HG03045 (cell line): ENCODE results near the gene PAH.

Experiments used
- ATAC-seq: cut with Tn5 transposase; IDR thresholded peaks from one replicate; pipeline ENCODE4 v1.9.1; 2021; ENCODE audit warnings: mild to moderate bottlenecking, moderate library complexity; ENCODE audit not compliant: unreplicated experiment

PAH gene

GRCh38 chr12:102902093-102902492 lies 15.0 kb downstream of the PAH start:
- ATAC-seq: no peak

GRCh38 chr12:102900389-102900788 lies 16.7 kb downstream of the PAH start:
- no peak for ATAC-seq

GRCh38 chr12:102896067-102896466 lies 21.0 kb downstream of the PAH start:
- no peak for ATAC-seq

GRCh38 chr12:102891756-102892155 lies 25.3 kb downstream of the PAH start:
- no peak for ATAC-seq

GRCh38 chr12:102888511-102888910 lies 28.5 kb downstream of the PAH start:
- ATAC-seq: no peak

- ATAC-seq: no peak
Observed at GRCh38 chr12:102885043-102885932, 31.8 kb downstream of the PAH start.

GRCh38 chr12:102883204-102883799 lies 33.7 kb downstream of the PAH start:
- no peak for ATAC-seq

- no peak for ATAC-seq
Observed at GRCh38 chr12:102880783-102881182, 36.3 kb downstream of the PAH start.

GRCh38 chr12:102879144-102879763 lies 37.8 kb downstream of the PAH start:
- ATAC-seq: no peak

- no peak for ATAC-seq
Observed at GRCh38 chr12:102876883-102877282, 40.2 kb downstream of the PAH start.

- no peak for ATAC-seq
Observed at GRCh38 chr12:102874819-102875218, 42.2 kb downstream of the PAH start.

- no peak for ATAC-seq
Observed at GRCh38 chr12:102873077-102873476, 44.0 kb downstream of the PAH start.

- ATAC-seq: no peak
Observed at GRCh38 chr12:102871014-102871413, 46.0 kb downstream of the PAH start.

- no peak for ATAC-seq
Observed at GRCh38 chr12:102869571-102869970, 47.5 kb downstream of the PAH start.

- no peak for ATAC-seq
Observed at GRCh38 chr12:102865821-102866615, 51.0 kb downstream of the PAH start.

- ATAC-seq: no peak
Observed at GRCh38 chr12:102862486-102862885, 54.6 kb downstream of the PAH start.

GRCh38 chr12:102851246-102851645 lies 65.8 kb downstream of the PAH start:
- ATAC-seq: no peak

GRCh38 chr12:102849722-102850447 lies 67.2 kb downstream of the PAH start:
- ATAC-seq: no peak

- no peak for ATAC-seq
Observed at GRCh38 chr12:102848832-102849231, 68.2 kb downstream of the PAH start.

- ATAC-seq: no peak
Observed at GRCh38 chr12:102847131-102847530, 69.9 kb downstream of the PAH start.
